Omental fat pad (tissue), 4 donors: ENCODE data around the gene TESPA1. TPM values are rescaled to one million over a fixed set of nuclear protein-coding genes. Genes with fewer than 3 reads are reported as not detected.

ENCODE experiments used
- ATAC-seq: fragments of 150-250 bp; one replicate; pipeline ENCODE4 v1.9.1; 2016; ENCODE audit warnings: mild to moderate bottlenecking, moderate library complexity; ENCODE audit not compliant: low FRiP score
- DNase-seq: peaks from one replicate; pipeline ENCODE4 v3.0.0-alpha.2; 2019; ENCODE audit warnings: low spot score
- total RNA-seq, 4 donors: library from RNA; depleted of rRNA; stranded (reverse); fragments of >200 nt; gene quantifications; one replicate each; pipeline ENCODE4 v1.1.0, GENCODE V29; 2016
- TF ChIP-seq, protein P1 (sequence below), 3 donors: fragments of 450-650 bp; IDR thresholded peaks; one replicate each; pipeline ENCODE4 v1.5.1; 2016 to 2017; ENCODE audit warnings: antibody characterized with exemption in 3 of 3, mild to moderate bottlenecking in 3 of 3, moderate library complexity in 2 of 3

The TESPA1 gene
- total RNA-seq = 1 to 10 TPM; 1.3 to 3.6 (median 2.0) TPM

DNA sequence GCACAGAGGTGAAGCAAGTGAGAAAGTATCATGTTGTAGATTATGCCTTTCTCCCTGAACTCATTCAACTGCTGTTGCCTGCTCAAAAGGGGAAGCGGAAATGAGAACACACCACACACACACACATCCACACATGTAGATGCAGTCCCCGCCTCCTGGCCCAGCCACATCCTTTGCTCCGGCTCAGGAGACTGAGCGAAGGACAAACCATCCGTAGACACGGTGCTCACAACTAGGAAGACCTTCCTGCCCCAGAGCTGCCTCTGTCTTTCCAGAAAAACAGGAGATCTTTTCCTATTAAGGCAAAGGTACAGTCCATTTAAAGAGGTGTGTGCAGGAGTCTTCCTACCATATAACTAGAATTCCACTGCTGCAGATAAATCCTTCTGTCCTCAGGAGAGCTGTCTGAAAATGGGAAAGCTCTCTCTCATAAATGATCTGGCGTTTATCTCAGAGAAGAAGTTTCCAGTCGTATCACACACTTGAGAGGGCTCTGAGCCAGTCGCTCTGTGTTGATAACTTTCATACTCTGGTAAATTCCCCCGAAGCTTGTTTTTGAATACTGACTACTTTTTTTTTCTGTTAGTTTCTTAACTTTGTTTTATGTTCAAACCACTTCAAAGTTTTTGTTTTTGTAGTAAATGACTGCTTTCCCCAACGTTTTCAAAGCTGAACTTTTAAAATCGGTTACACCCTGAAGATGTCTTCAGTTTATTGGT lies at the start of gene TESPA1:
Gene TESPA1 (minus strand): TSS at position 105 of the 719 bp plus-strand sequence. CDS start 10,200 bp downstream, outside the sequence.
- DNase-seq (no peak), ATAC-seq (no peak)

DNA sequence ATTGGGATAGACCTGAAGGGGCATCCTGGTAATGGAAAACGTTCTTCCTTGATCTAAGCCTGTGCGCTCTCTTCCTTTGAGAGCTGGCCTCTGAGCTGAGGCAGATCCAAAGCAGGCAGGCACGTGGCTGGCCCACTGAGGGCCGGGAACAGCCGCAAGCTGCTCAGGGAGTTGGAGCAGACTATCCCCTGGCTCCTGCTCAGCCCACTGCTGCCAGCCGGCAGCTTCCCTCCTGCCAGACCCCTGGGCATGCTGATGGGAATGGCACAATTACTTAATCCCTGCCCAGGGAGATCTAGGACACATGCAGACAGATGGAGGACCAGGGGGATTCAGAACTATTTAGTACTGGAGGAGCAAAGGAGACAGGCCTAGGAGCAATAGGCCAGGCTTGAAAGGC lies 49.7 kb upstream of the TESPA1 start:
- TF ChIP-seq, protein P1, sequence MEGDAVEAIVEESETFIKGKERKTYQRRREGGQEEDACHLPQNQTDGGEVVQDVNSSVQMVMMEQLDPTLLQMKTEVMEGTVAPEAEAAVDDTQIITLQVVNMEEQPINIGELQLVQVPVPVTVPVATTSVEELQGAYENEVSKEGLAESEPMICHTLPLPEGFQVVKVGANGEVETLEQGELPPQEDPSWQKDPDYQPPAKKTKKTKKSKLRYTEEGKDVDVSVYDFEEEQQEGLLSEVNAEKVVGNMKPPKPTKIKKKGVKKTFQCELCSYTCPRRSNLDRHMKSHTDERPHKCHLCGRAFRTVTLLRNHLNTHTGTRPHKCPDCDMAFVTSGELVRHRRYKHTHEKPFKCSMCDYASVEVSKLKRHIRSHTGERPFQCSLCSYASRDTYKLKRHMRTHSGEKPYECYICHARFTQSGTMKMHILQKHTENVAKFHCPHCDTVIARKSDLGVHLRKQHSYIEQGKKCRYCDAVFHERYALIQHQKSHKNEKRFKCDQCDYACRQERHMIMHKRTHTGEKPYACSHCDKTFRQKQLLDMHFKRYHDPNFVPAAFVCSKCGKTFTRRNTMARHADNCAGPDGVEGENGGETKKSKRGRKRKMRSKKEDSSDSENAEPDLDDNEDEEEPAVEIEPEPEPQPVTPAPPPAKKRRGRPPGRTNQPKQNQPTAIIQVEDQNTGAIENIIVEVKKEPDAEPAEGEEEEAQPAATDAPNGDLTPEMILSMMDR (IDR thresholded peaks at IDR 0.05) = no peak
- ATAC-seq (no peak), DNase-seq (no peak)

More for the DNA sequence above, at the start of gene TESPA1:
- TF ChIP-seq, protein P1 (IDR thresholded peaks at IDR 0.05) = no peak

GRCh38 chr12:55025508-55025907 lies 40.9 kb upstream of the TESPA1 start:
- no peak for DNase-seq
- TF ChIP-seq, protein P1 (IDR thresholded peaks at IDR 0.05) = no peak
- no peak for ATAC-seq

GRCh38 chr12:55024575-55024974 lies 40.0 kb upstream of the TESPA1 start:
- ATAC-seq = no peak
- TF ChIP-seq, protein P1 (IDR thresholded peaks at IDR 0.05) = no peak
- DNase-seq = no peak

GRCh38 chr12:55019784-55020183 lies 35.2 kb upstream of the TESPA1 start, which contains the start of gene NEUROD4:
NEUROD4 (plus strand) TSS chr12:55019974; CDS start chr12:55026440, 6,466 bp downstream.
- DNase-seq = no peak
- TF ChIP-seq, protein P1 (IDR thresholded peaks at IDR 0.05) = no peak

GRCh38 chr12:55017416-55017925 lies 32.9 kb upstream of the TESPA1 start:
- ATAC-seq (no peak), DNase-seq (no peak)
- TF ChIP-seq, protein P1 (IDR thresholded peaks at IDR 0.05) = no peak

More at GRCh38 chr12:55019784-55020183, 35.2 kb upstream of the TESPA1 start, which contains the start of gene NEUROD4:
- peak; percentile 57 for ATAC-seq
